Stomach (tissue), 4 donors: Measurements from ENCODE around the gene MRPL55.

ENCODE experiments used
- CTCF ChIP-seq, 7 experiments: fragments of 450-650 bp in 4 of 7; fragments of 200-600 bp in 3 of 7; sonication (generic) in 3 of 7; IDR thresholded peaks; one replicate each; pipeline ENCODE4 v1.5.1; 2016 to 2019; ENCODE audit warnings: antibody characterized with exemption in 7 of 7, control low read depth in 2 of 7, mild to moderate bottlenecking in 1 of 7
- POLR2A ChIP-seq, 4 donors: fragments of 450-650 bp; IDR thresholded peaks; one replicate each; pipeline ENCODE4 v1.6.1; 2016; ENCODE audit warnings: antibody characterized with exemption in 4 of 4, control low read depth in 2 of 4, mild to moderate bottlenecking in 1 of 4, moderate library complexity in 1 of 4
- POLR2AphosphoS5 ChIP-seq, 3 donors: sonication (generic); formaldehyde crosslinking; IDR thresholded peaks; one replicate each; pipeline ENCODE4 v1.6.1; 2016; ENCODE audit warnings: antibody characterized with exemption in 3 of 3

- TF ChIP-seq POLR2A (IDR thresholded peaks at IDR 0.05) (no peak), CTCF (IDR thresholded peaks at IDR 0.05) (no peak), POLR2AphosphoS5 (IDR thresholded peaks at IDR 0.05) (no peak)
Observed at GRCh38 chr1:228062085-228062791, 46.9 kb downstream of the MRPL55 start.
